GM18868 (cell line): ENCODE results near the gene ZNF662.

ENCODE experiments used
- ATAC-seq: cut with Tn5 transposase; IDR thresholded peaks from one replicate; pipeline ENCODE4 v1.9.1; 2021; ENCODE audit warnings: mild to moderate bottlenecking, moderate library complexity; ENCODE audit not compliant: unreplicated experiment

Gene ZNF662

GRCh38 chr3:42886294-42886822 is 19.6 kb upstream of the ZNF662 start:
- no peak for ATAC-seq

GRCh38 chr3:42887084-42887483 is 18.9 kb upstream of the ZNF662 start:
- ATAC-seq, result no peak

DNA sequence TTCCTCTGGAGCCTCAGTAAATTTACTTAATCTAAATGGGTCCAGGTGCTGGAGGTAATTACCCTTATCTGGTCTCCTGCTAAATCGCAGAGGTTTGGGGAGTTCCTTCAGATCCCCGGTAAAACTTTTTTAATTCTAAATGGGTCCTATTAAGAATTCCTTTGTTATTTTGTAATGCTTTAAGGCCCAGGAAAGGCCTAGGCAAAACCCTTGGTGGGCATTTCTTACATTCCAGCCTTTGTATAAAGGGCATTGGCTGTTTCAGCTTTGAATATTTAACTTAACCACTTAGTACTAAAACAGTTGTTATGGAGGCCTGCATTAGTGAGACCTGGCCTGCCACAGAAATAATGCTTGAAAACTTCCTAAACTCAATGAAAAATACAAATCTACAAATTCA is 14.9 kb upstream of the ZNF662 start:
- ATAC-seq, result no peak

- no peak for ATAC-seq
Measured at GRCh38 chr3:42892169-42892568, 13.8 kb upstream of the ZNF662 start.

- ATAC-seq, result no peak
Measured at GRCh38 chr3:42892807-42893206, 13.1 kb upstream of the ZNF662 start.

DNA sequence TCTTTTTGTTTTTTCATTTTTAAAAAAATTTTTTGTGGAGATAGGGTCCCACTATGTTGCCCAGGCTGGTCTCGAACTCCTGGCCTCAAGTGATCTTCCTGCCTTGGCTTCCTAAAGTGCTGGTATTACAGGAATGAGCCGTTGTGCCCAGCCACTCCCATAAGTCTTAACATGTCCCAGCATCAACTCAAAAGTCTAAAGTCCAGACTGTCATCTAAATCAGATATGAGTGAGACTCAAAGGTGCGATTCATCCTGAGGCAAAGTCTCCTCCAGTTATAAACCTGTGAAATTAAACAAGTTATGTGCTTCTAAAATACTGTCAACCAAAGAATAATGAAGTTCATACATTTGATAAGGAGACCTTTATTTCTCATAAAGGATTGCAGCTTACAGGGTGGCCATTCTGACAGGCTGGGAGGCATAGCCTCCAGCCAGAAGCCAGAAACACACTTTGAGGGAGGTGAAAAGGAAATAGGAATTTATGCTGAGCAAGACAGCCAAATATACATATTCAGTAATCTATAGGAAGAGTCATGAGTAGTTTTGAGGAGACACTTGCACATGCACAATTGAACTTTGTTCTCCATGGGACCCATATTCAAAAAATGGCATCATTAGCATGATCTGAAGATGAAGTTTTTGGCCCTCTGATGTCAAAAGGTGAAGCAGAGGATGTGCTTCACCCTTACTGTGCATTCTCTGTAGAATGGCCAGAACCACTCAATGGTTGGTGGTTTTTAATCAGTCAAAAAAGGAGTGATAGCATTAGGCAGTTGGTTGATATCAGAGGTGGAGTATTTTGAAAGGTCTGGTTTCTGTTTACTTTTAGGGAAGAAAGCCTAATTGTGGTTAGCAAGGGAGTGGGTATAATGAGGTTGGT is 11.0 kb upstream of the ZNF662 start:
- ATAC-seq, result no peak

DNA sequence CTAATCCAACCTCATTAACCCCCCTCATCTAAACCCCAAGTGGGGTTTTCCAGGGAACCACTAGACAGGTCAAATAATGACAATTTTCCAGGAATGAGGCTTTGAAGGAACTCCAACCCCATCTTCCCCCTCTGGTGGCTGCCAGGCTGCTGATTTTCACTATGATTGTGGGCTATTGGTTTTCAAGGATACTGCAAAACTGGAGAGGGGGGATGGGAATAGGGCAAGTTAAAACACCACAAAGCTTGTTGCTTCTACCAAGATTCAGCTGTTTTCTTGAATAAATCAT is 10.4 kb upstream of the ZNF662 start:
- ATAC-seq, result no peak

GRCh38 chr3:42898896-42899675 is 6.9 kb upstream of the ZNF662 start:
- no peak for ATAC-seq

- no peak for ATAC-seq
Measured at GRCh38 chr3:42900226-42901072, 5.5 kb upstream of the ZNF662 start.

- no peak for ATAC-seq
Measured at GRCh38 chr3:42901073-42901415, 4.9 kb upstream of the ZNF662 start.

DNA sequence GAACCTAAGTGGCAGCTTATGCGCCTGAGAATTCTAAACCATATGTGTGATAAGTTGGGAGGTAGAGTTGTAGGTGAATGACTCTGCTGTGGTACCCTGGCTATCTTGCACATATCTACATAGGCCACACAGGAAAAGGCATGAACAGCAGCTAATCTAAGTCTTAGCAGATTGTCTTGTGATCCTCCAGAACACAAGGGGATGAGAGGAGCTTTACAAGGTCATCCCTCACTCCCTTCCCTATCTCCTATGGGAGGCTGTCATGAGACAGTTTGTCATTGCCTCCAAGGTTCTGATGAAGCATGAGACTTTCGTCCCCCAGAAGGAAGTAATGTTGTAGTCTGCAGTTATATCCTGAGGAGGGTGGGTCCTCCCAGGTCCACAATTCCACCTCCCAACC is 3.7 kb upstream of the ZNF662 start:
- ATAC-seq, result no peak

DNA sequence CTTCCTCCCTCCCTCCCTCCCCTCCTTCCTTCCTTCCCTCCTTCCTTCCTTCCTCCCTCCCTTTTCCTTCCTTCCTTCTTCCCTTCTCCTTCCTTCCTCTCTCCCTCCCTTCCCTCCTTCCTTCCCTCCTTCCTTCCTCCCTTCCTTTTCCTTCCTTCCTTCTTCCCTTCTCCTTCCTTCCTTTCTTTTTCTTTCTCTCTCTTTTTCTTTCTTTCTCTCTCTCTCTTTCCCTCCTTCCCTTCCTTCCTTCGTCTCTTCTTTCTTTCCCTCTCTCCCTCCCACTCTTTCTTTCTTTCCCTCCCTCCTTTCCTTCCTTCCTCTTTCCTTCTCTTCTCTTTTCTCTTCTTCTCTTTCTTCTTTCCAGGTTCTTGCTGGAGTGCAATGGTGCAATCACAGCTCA is 1.9 kb upstream of the ZNF662 start:
- no peak for ATAC-seq

DNA sequence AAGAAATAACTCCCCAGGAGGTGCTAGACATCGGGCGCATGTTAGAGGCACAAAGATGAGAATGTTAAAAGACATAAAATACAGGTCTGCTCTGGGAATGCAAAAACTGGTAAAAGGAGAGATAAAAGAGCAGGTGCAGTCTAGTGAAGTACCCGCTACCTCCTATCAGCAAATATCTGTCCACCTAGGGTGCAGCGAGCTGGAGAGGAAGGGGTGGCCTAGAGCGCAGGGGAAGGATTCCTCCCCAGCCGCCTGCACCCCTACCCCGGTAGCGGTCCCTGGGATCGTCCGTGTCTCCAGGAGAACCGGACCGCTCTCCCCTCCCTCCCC is 237 bp upstream of the ZNF662 start:
- no peak for ATAC-seq

DNA sequence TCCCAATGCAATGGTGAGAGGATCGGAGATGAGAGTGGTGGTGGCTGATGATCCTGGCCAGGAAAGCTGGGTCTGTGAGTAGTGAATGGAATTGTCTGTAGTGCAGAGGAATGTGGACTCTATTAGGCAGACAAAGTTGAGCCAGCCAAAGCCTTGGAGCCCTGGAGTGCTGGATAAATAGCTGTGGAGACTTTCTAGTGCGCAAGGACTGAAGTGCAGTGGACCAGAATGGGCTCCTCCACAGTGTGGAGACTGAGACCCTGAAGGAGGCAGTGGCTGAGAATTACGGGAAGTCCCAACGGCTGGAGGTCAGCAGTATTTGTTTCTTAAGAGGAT is 874 bp downstream of the ZNF662 start:
- no peak for ATAC-seq

- ATAC-seq, result no peak
Measured at GRCh38 chr3:42908675-42909074, 2.7 kb downstream of the ZNF662 start.

DNA sequence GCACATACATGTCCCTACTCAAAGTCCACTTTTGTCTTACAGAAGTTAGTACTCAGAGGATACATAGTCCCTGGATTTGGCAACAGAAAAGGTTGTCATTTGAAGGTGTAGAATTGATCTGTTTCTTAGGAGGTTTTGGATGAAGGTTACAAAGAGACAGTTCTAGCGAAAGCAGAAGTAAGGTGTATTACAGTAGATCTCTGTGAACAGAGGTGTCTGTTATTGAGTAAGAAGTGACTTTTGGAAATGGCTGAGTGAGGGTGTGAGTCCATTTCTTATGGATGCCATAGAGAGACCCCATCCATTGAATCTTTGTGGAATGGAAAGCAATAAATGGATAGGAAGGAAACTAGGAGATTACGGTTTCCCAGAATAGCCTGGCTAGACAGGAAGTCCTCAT is 5.6 kb downstream of the ZNF662 start:
- no peak for ATAC-seq

DNA sequence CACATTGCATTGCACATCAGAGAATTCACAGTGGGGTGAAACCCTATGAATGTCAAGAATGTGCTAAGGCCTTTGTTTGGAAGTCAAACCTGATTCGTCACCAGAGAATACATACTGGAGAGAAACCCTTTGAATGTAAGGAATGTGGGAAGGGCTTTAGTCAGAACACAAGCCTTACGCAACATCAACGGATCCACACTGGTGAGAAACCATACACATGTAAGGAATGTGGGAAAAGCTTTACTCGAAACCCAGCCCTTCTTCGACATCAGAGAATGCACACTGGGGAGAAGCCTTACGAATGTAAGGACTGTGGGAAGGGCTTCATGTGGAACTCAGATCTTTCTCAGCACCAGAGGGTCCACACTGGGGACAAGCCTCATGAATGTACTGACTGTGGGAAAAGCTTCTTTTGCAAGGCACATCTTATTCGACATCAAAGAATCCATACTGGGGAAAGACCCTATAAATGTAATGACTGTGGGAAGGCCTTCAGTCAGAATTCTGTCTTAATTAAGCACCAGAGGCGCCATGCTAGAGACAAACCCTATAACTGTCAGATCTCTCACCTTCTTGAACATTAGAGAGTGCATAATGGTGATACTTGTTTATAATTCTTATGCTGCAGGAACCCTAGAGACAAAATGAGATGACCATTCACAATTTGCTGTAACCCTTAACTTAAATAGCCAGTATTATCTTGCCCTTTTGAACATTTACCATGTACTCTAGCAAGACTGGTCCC is 9.0 kb downstream of the ZNF662 start:
- ATAC-seq, result no peak

DNA sequence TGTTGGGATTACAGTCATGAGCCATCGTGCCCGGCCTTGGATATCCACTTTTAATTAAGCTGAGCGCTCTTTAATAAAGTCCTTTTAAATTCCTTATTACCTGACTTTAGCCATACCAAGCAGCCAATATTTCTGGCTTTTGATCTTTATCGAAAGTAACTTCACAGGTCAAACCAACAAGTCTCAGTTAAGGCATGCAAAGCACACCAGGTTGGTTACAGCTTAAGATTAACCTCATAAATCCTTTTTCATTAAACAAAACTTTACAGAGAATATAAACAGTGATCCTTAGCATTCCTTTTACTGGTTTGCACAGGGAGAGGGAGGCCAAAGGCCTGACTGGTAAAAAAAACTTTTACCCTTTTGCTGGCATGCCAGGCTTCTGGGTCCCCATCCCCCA is 17.7 kb downstream of the ZNF662 start:
- ATAC-seq, result no peak

DNA sequence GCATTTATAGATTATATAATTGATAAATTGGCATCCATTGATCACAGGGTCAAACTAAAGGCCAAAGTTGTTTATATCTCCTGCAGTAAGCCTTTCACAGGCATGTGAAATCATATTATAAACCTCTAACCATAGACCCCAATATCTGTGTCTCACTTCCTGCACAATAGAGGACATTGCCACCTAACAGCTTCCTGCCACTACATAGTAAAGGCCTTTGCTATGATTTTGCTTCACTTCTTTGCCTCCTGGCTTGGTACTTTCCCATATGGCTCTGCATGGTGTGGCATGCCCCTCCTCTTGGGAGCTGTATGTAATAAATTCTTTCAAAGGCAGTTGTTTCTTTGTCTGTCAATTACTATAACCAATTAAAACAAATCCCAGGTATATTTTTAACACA is 20.4 kb downstream of the ZNF662 start:
- no peak for ATAC-seq

GRCh38 chr3:42934111-42934510 is 28.2 kb downstream of the ZNF662 start:
- ATAC-seq, result no peak

DNA sequence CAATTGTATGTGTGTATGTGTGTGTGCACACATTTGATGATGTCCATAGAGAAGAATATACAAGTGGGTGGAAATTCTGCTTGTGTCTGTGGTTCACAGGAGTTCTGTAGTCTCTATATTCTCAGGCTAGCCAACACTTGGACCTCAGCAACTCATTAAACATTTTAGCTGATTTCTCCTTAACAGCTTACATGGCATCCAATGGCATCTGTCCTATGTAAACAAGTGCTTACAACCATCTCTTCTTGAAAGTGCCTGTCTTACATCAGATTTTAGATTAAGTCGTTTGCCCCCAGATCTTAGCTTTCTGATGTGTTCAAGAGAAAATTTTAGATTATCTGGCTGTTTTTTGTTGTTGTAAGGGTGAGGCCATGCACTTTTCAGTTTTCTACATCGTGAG is 29.0 kb downstream of the ZNF662 start:
- ATAC-seq, result no peak
